Stomach (tissue), 9 donors: ENCODE data around the gene DEK. TPM values are rescaled to one million over a fixed set of nuclear protein-coding genes. Genes with fewer than 3 reads are reported as not detected.

Experiments used
- DNase-seq, 2 donors: peaks; one replicate each; pipeline versions ENCODE4 v3.0.0 to v3.0.0-alpha.2; 2013 to 2019
- H3K27ac ChIP-seq, 5 donors: fragments of 200-600 bp in 4 of 5; sonication (generic) in 4 of 5; one replicate each; pipeline ENCODE4 v1.5.1; 2013 to 2019; ENCODE audit warnings: mild to moderate bottlenecking in 1 of 5, moderate library complexity in 1 of 5
- H3K27me3 ChIP-seq, 3 donors: fragments of 200-600 bp; sonication (generic); one replicate each; pipeline ENCODE4 v1.5.1; 2017 to 2019; ENCODE audit warnings: mixed run types in 1 of 3
- H3K36me3 ChIP-seq, 4 donors: fragments of 200-600 bp; sonication (generic); 1 replicate in 3 of 4; 2 replicates in 1 of 4; pipeline ENCODE4 v1.5.1; 2016 to 2019
- H3K4me1 ChIP-seq, 4 donors: fragments of 200-600 bp; sonication (generic); one replicate each; pipeline ENCODE4 v1.5.1; 2016 to 2019
- H3K4me3 ChIP-seq, 4 donors: fragments of 200-600 bp; sonication (generic) in 3 of 4; one replicate each; pipeline ENCODE4 v1.5.1; 2016 to 2019; ENCODE audit warnings: mild to moderate bottlenecking in 1 of 4
- H3K9me3 ChIP-seq, 4 donors: fragments of 200-600 bp; sonication (generic); one replicate each; pipeline ENCODE4 v1.5.1; 2016 to 2019
- EP300 ChIP-seq: sonication (generic); formaldehyde crosslinking; IDR thresholded peaks from one replicate; pipeline ENCODE4 v1.6.1; 2017; ENCODE audit warnings: antibody characterized with exemption
- POLR2A ChIP-seq, 4 donors: fragments of 450-650 bp; IDR thresholded peaks; one replicate each; pipeline ENCODE4 v1.6.1; 2016; ENCODE audit warnings: antibody characterized with exemption in 4 of 4, control low read depth in 2 of 4, mild to moderate bottlenecking in 1 of 4, moderate library complexity in 1 of 4
- POLR2AphosphoS5 ChIP-seq, 3 donors: sonication (generic); formaldehyde crosslinking; IDR thresholded peaks; one replicate each; pipeline ENCODE4 v1.6.1; 2016; ENCODE audit warnings: antibody characterized with exemption in 3 of 3
- WGBS, 5 donors: extraction: QIAGEN DNeasy Blood & Tissue Kit in 3 of 5; methylation state at CpG; one replicate each; pipeline versions ENCODE4 v1.1.5 to v1.1.7; 2013 to 2018; 5-methylcytosine and 5-hydroxymethylcytosine counted together
- intact Hi-C: fragments of 100-400 bp; cut with DNase I; formaldehyde crosslinking; loops from one replicate; pipeline ENCODE4 v1.15.1; 2023; ENCODE audit warnings: low total_unique reads
- polyA plus RNA-seq, 3 donors: library from polyadenylated mRNA; stranded (reverse); fragments of 200-250 nt; gene quantifications; one replicate each; pipeline ENCODE4 v1.2.3, GENCODE V29; 2013
- total RNA-seq, 5 donors: library from RNA; depleted of rRNA; stranded (reverse); fragments of >200 nt; gene quantifications; one replicate each; pipeline versions ENCODE4 v1.1.0 to v1.2.3, GENCODE V29; 2014 to 2016
- TF ChIP-seq, protein P1 (sequence below), 7 experiments: fragments of 450-650 bp in 4 of 7; fragments of 200-600 bp in 3 of 7; sonication (generic) in 3 of 7; IDR thresholded peaks; one replicate each; pipeline ENCODE4 v1.5.1; 2016 to 2019; ENCODE audit warnings: antibody characterized with exemption in 7 of 7, control low read depth in 2 of 7, mild to moderate bottlenecking in 1 of 7
- donor health status: healthy with polysubstance abuse.
- donor health status: Bipolar disorder and iron deficiency.
- donor health status: healthy.

The DEK gene
- total and polyA plus RNA-seq, 8 donors: 35.4 to 189 (median 112) TPM

- intact Hi-C loops: no loop called here
- 75 to 83% (median 80%) methylated on average over 4 of the region's 4 CpGs for WGBS, 5 donors
- Histone ChIP-seq H3K4me3 (no peak overlapping the region), H3K27me3 (no peaks in the 10 kb centered on the region), H3K9me3 (no peaks in the 10 kb centered on the region), H3K36me3 (peaks cover 6 to 70% (median 65%) of the 10 kb centered on the region in 4 donors), H3K27ac (no peak overlapping the region), H3K4me1 (peaks cover 0 to 15% (median 7%) of the 10 kb centered on the region in 4 donors)
- TF ChIP-seq, protein P1, sequence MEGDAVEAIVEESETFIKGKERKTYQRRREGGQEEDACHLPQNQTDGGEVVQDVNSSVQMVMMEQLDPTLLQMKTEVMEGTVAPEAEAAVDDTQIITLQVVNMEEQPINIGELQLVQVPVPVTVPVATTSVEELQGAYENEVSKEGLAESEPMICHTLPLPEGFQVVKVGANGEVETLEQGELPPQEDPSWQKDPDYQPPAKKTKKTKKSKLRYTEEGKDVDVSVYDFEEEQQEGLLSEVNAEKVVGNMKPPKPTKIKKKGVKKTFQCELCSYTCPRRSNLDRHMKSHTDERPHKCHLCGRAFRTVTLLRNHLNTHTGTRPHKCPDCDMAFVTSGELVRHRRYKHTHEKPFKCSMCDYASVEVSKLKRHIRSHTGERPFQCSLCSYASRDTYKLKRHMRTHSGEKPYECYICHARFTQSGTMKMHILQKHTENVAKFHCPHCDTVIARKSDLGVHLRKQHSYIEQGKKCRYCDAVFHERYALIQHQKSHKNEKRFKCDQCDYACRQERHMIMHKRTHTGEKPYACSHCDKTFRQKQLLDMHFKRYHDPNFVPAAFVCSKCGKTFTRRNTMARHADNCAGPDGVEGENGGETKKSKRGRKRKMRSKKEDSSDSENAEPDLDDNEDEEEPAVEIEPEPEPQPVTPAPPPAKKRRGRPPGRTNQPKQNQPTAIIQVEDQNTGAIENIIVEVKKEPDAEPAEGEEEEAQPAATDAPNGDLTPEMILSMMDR (IDR thresholded peaks at IDR 0.05): no peak
- TF ChIP-seq POLR2AphosphoS5 (IDR thresholded peaks at IDR 0.05) (no peak), EP300 (no peak), POLR2A (IDR thresholded peaks at IDR 0.05) (no peak)
- no peak for DNase-seq
Observed at GRCh38 chr6:18214003-18214402, 50.3 kb downstream of the DEK start.

- DNase-seq: no peak
- Histone ChIP-seq H3K9me3 (no peaks in the 10 kb centered on the region), H3K27ac (no peak overlapping the region), H3K4me1 (peaks cover 0 to 17% (median 8%) of the 10 kb centered on the region in 4 donors), H3K4me3 (no peak overlapping the region), H3K27me3 (no peaks in the 10 kb centered on the region), H3K36me3 (peaks cover 6 to 64% (median 61%) of the 10 kb centered on the region in 4 donors)
- intact Hi-C loops: no loop called here
- TF ChIP-seq POLR2AphosphoS5 (IDR thresholded peaks at IDR 0.05) (no peak), EP300 (no peak), POLR2A (IDR thresholded peaks at IDR 0.05) (no peak)
- TF ChIP-seq, protein P1 (IDR thresholded peaks at IDR 0.05): no peak
- 91 to 95% (median 92%) methylated on average over 9 of the region's 9 CpGs for WGBS, 5 donors
Observed at GRCh38 chr6:18213439-18213838, 50.9 kb downstream of the DEK start.

GRCh38 chr6:18212231-18212630 lies 52.1 kb downstream of the DEK start:
- H3K27ac ChIP-seq: no peak overlapping the region
- H3K4me3 ChIP-seq: no peak overlapping the region
- H3K27me3 ChIP-seq: no peaks in the 10 kb centered on the region
- H3K9me3 ChIP-seq: no peaks in the 10 kb centered on the region
- intact Hi-C loops: no loop called here
- no peak for TF ChIP-seq POLR2AphosphoS5 (IDR thresholded peaks at IDR 0.05)
- peaks cover 6 to 59% (median 53%) of the 10 kb centered on the region in 4 donors for H3K36me3 ChIP-seq
- DNase-seq: no peak
- H3K4me1 ChIP-seq: peaks cover 0 to 20% (median 10%) of the 10 kb centered on the region in 4 donors
- WGBS, 5 donors: 72 to 80% (median 76%) methylated on average over 4 of the region's 4 CpGs

DNA sequence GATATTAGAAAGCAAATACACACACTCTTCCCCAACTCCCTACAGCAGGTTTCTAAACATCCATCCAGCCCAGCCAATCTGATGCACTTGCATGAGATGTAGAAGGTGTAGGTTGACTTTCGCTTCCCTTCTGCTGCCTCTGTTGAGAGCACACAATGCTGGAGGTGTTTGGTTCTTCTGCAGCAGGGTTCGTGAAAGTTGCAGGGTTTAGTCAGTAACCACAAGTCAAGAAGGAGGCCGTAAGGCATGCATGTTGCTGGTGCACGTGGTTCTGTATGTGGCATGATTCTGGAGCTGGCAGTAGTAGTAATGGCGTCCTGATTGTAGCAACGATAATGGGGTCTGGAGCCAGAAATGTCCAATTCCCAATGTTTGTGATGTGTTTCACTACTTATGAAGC lies 53.0 kb downstream of the DEK start:
- H3K27me3 ChIP-seq: no peaks in the 10 kb centered on the region
- intact Hi-C loops: no loop called here
- no peak overlapping the region for H3K27ac ChIP-seq
- TF ChIP-seq POLR2AphosphoS5 (IDR thresholded peaks at IDR 0.05) (no peak), POLR2A (IDR thresholded peaks at IDR 0.05) (no peak), EP300 (no peak)
- TF ChIP-seq, protein P1 (IDR thresholded peaks at IDR 0.05): no peak
- 82 to 89% (median 87%) methylated on average over 6 of the region's 6 CpGs for WGBS, 5 donors
- H3K9me3 ChIP-seq: no peaks in the 10 kb centered on the region
- H3K4me1 ChIP-seq: peaks cover 0 to 20% (median 10%) of the 10 kb centered on the region in 4 donors
- no peak overlapping the region for H3K4me3 ChIP-seq
- no peak for DNase-seq
- H3K36me3 ChIP-seq: peaks cover 6 to 59% (median 50%) of the 10 kb centered on the region in 4 donors

GRCh38 chr6:18210707-18211106 lies 53.6 kb downstream of the DEK start:
- no peaks in the 10 kb centered on the region for H3K27me3 ChIP-seq
- no peak overlapping the region for H3K4me3 ChIP-seq
- WGBS, 5 donors: 79 to 89% (median 85%) methylated on average over 5 of the region's 5 CpGs
- TF ChIP-seq POLR2A (IDR thresholded peaks at IDR 0.05): no peak
- TF ChIP-seq, protein P1 (IDR thresholded peaks at IDR 0.05): no peak
- no peak for TF ChIP-seq EP300
- no peak for TF ChIP-seq POLR2AphosphoS5 (IDR thresholded peaks at IDR 0.05)
- no peaks in the 10 kb centered on the region for H3K9me3 ChIP-seq
- no peak overlapping the region for H3K27ac ChIP-seq
- intact Hi-C loops: no loop called here
- peaks cover 6 to 62% (median 49%) of the 10 kb centered on the region in 4 donors for H3K36me3 ChIP-seq
- peaks cover 0 to 20% (median 10%) of the 10 kb centered on the region in 4 donors for H3K4me1 ChIP-seq
- no peak for DNase-seq
